ENCODE data around the gene CACNA1D.

The CACNA1D gene

DNA sequence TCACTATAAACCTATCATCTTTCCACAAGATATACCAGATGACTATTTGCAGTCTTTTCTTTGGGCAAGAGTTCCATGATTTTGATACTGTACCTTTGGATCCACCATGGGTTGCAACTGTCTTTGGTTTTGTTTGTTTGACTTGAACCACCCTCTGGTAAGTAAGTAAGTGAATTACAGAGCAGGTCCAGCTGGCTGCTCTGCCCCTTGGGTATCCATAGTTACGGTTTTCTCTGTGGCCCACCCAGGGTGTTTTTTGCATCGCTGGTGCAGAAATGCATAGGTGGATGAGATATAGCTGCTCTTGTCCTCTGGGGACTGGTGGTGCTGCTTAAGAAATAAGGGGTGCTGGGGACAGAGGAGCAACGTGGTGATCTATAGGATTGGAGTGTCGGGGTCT is 318.0 kb downstream of the CACNA1D start:
- Histone ChIP-seq H3K9me3 (ENCODE audit: insufficient read depth, low read depth, low read length) (no peaks in the 10 kb centered on the region), H3K27ac (ENCODE audit: low read depth, low read length) (no peak overlapping the region), H3K4me3 (ENCODE audit: low read length) (no peak overlapping the region), H3K36me3 (ENCODE audit: insufficient read depth, low read length) (0 out of 2 replicates have a peak, but pooled peaks cover 7% of the 10 kb centered on the region), H3K4me1 (ENCODE audit: insufficient read depth, low read length) (no peaks in the 10 kb centered on the region), H3K27me3 (ENCODE audit: insufficient read depth, low read length) (no peaks in the 10 kb centered on the region), H3K9ac (ENCODE audit: low read depth, low read length) (no peak overlapping the region)
- WGBS, result 86% methylated on average over 4 of the region's 4 CpGs

DNA sequence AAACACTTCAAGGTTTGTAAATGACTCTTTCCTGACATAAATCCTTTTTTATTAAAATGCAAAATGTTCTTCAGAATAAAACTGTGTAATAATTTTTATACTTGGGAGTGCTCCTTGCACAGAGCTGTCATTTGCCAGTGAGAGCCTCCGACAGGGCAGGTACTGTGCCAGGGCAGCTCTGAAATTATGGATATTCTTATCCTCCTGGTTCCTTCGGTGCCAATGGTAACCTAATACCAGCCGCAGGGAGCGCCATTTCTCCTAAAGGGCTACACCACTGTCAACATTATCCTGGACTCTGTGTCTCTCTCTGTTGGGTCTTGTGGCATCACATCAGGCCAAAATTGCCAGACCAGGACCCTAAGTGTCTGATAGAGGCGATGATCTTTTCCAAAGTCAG is 318.8 kb downstream of the CACNA1D start:
- H3K36me3 ChIP-seq (ENCODE audit: insufficient read depth, low read length), result 0 out of 2 replicates have a peak, but pooled peaks cover 15% of the 10 kb centered on the region
- no peaks in the 10 kb centered on the region for H3K9me3 ChIP-seq (ENCODE audit: insufficient read depth, low read depth, low read length)
- WGBS, result 95% methylated on average over 5 of the region's 5 CpGs
- no peak overlapping the region for H3K9ac ChIP-seq (ENCODE audit: low read depth, low read length)
- H3K4me1 ChIP-seq (ENCODE audit: insufficient read depth, low read length), result no peaks in the 10 kb centered on the region
- H3K4me3 ChIP-seq (ENCODE audit: low read length), result no peak overlapping the region
- no peaks in the 10 kb centered on the region for H3K27me3 ChIP-seq (ENCODE audit: insufficient read depth, low read length)
- no peak overlapping the region for H3K27ac ChIP-seq (ENCODE audit: low read depth, low read length)

DNA sequence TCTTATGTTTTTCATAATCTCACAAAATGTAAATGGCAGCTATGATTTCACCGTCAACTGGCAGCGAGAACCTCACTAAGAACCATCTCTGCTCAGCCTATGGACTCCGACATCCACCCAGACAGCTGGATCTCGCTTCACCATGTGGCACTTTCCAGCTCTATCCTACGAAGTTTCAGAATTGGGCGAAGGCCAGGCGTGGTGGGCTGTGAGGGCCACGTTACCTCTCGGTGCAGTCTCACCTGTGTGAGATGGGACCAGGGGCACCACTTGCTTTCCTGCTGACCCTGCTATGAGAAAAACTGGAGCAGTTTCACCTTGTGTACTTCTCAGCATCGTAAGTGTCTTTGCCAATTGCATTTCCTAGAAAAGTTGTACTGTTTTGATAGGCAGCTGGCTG is 319.5 kb downstream of the CACNA1D start:
- WGBS, result 95% methylated on average over 10 of the region's 10 CpGs

DNA sequence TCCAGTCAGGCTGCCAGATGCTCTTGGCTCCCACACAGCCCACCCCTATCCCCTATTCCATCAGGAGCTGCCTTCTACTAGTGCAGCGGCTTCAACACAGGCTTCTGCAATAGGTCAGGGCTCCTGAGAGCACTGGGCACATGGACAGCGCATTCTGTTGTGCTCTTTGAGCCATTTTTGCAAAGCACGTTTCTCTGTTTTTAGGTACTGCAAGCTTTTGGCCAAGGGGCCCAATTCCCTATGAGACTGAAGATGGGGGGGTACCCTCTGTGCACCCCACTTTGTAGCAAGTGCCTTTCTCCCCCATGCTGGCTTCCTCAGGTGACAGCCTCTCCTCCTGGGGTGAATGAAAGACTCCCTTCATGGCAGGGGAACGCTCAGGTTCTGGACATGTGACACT is 320.7 kb downstream of the CACNA1D start:
- Histone ChIP-seq H3K27ac (ENCODE audit: low read depth, low read length) (no peak overlapping the region), H3K27me3 (ENCODE audit: insufficient read depth, low read length) (no peaks in the 10 kb centered on the region), H3K9ac (ENCODE audit: low read depth, low read length) (no peak overlapping the region), H3K36me3 (ENCODE audit: insufficient read depth, low read length) (peaks cover 27% of the 10 kb centered on the region), H3K4me3 (ENCODE audit: low read length) (no peak overlapping the region), H3K9me3 (ENCODE audit: insufficient read depth, low read depth, low read length) (no peaks in the 10 kb centered on the region), H3K4me1 (ENCODE audit: insufficient read depth, low read length) (no peaks in the 10 kb centered on the region)
- WGBS, result 96% methylated on average over 4 of the region's 4 CpGs

More for the DNA sequence above, 319.5 kb downstream of the CACNA1D start:
- Histone ChIP-seq H3K9me3 (ENCODE audit: insufficient read depth, low read depth, low read length) (no peaks in the 10 kb centered on the region), H3K4me3 (ENCODE audit: low read length) (no peak overlapping the region), H3K27ac (ENCODE audit: low read depth, low read length) (no peak overlapping the region), H3K9ac (ENCODE audit: low read depth, low read length) (no peak overlapping the region), H3K27me3 (ENCODE audit: insufficient read depth, low read length) (no peaks in the 10 kb centered on the region), H3K36me3 (ENCODE audit: insufficient read depth, low read length) (peaks cover 22% of the 10 kb centered on the region; the same call in 1 of the 2 replicates), H3K4me1 (ENCODE audit: insufficient read depth, low read length) (no peaks in the 10 kb centered on the region)

DNA sequence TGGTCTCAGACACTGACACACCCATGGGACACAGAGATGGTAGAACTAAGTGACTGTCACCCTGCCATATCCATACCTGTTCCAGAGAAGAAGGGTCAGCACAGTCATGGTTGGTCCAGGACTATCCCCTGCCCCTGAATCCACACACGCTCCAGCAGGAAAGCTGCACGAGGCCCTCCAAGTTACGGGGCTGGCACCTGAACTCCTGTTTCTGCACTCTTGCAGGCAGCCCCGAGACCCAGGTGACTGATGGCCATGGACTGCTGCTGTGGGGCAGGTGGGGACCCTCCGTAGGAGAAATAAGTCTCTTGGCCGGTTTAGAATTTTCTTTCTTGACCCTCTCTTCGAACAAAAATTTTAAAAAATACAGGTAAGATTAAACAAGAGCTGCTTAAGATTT is 321.2 kb downstream of the CACNA1D start:
- H3K27ac ChIP-seq (ENCODE audit: low read depth, low read length), result no peak overlapping the region
- no peaks in the 10 kb centered on the region for H3K9me3 ChIP-seq (ENCODE audit: insufficient read depth, low read depth, low read length)
- no peak overlapping the region for H3K9ac ChIP-seq (ENCODE audit: low read depth, low read length)
- H3K4me1 ChIP-seq (ENCODE audit: insufficient read depth, low read length), result no peaks in the 10 kb centered on the region
- peaks cover 32% of the 10 kb centered on the region for H3K36me3 ChIP-seq (ENCODE audit: insufficient read depth, low read length)
- H3K4me3 ChIP-seq (ENCODE audit: low read length), result no peak overlapping the region
- 98% methylated on average over 7 of the region's 7 CpGs for WGBS
- no peaks in the 10 kb centered on the region for H3K27me3 ChIP-seq (ENCODE audit: insufficient read depth, low read length)

DNA sequence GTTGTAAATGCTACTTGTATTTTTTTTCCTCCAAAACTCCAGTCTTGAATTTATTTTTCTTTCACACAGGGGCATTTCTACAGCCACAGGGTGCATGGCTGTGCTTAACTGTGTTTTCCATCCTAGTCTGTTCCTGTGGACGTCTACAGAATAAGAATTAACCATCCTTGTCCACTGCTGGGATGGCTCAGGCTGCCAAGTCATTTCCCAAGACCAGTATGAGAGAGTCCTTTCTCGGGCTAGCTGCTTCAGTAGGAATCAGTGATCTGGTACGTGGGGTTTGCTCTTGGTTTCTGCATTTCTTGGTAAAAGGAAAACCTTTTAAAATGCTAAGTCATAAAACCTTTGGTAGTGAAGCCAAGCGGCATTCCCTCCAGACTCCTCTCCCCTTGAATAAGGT is 322.0 kb downstream of the CACNA1D start:
- 89% methylated on average over 4 of the region's 4 CpGs for WGBS
- H3K4me1 ChIP-seq (ENCODE audit: insufficient read depth, low read length), result no peaks in the 10 kb centered on the region
- H3K4me3 ChIP-seq (ENCODE audit: low read length), result no peak overlapping the region
- H3K9ac ChIP-seq (ENCODE audit: low read depth, low read length), result no peak overlapping the region
- H3K27ac ChIP-seq (ENCODE audit: low read depth, low read length), result no peak overlapping the region
- H3K36me3 ChIP-seq (ENCODE audit: insufficient read depth, low read length), result peaks cover 32% of the 10 kb centered on the region
- H3K9me3 ChIP-seq (ENCODE audit: insufficient read depth, low read depth, low read length), result no peaks in the 10 kb centered on the region
- H3K27me3 ChIP-seq (ENCODE audit: insufficient read depth, low read length), result no peaks in the 10 kb centered on the region

DNA sequence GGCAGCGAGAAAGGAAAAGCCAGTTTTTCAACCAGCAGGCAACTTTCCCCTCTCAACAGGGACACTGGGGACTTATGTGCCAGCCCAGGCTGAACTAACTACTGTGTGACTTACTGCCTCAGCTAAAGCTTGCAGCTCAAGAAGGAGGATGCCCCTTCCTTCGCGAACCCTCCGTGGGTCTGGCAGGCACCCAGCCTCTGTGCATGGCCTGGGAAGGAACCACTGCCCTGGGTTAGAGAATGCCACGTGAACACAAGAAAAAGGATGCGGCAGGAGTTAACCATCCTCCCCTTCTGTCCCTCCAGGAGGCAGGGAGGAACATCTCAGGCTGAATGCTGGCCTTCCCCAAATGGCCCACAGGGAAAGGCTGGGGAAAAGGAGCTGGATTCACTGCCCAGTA is 322.8 kb downstream of the CACNA1D start:
- 98% methylated on average over 6 of the region's 6 CpGs for WGBS
- Histone ChIP-seq H3K9ac (ENCODE audit: low read depth, low read length) (no peak overlapping the region), H3K4me1 (ENCODE audit: insufficient read depth, low read length) (no peaks in the 10 kb centered on the region), H3K36me3 (ENCODE audit: insufficient read depth, low read length) (peaks cover 32% of the 10 kb centered on the region), H3K9me3 (ENCODE audit: insufficient read depth, low read depth, low read length) (no peaks in the 10 kb centered on the region), H3K4me3 (ENCODE audit: low read length) (no peak overlapping the region), H3K27ac (ENCODE audit: low read depth, low read length) (no peak overlapping the region), H3K27me3 (ENCODE audit: insufficient read depth, low read length) (no peaks in the 10 kb centered on the region)

DNA sequence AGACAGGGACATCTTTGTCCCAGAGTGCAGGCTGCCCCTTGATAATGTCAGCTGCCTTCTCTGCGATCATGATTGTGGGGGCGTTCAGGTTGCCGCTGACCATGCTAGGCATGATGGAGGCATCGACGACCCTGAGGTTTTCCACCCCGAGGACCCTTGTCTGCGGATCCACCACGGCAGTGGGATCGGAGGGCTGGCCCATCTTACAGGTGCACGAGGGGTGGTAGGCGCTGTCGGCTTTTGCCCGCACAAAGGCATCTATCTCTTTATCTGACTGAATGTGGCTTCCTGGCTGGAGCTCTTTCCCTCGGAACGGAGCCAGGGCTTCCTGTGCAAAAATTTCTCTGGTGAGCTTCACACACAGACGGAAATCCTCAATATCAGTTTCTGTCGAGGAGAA is 323.4 kb downstream of the CACNA1D start:
- no peaks in the 10 kb centered on the region for H3K27me3 ChIP-seq (ENCODE audit: insufficient read depth, low read length)
- WGBS, result 95% methylated on average over 17 of the region's 17 CpGs
- H3K27ac ChIP-seq (ENCODE audit: low read depth, low read length), result no peak overlapping the region
- H3K36me3 ChIP-seq (ENCODE audit: insufficient read depth, low read length), result peaks cover 32% of the 10 kb centered on the region
- H3K9me3 ChIP-seq (ENCODE audit: insufficient read depth, low read depth, low read length), result no peaks in the 10 kb centered on the region
- no peaks in the 10 kb centered on the region for H3K4me1 ChIP-seq (ENCODE audit: insufficient read depth, low read length)
- H3K9ac ChIP-seq (ENCODE audit: low read depth, low read length), result no peak overlapping the region
- no peak overlapping the region for H3K4me3 ChIP-seq (ENCODE audit: low read length)

DNA sequence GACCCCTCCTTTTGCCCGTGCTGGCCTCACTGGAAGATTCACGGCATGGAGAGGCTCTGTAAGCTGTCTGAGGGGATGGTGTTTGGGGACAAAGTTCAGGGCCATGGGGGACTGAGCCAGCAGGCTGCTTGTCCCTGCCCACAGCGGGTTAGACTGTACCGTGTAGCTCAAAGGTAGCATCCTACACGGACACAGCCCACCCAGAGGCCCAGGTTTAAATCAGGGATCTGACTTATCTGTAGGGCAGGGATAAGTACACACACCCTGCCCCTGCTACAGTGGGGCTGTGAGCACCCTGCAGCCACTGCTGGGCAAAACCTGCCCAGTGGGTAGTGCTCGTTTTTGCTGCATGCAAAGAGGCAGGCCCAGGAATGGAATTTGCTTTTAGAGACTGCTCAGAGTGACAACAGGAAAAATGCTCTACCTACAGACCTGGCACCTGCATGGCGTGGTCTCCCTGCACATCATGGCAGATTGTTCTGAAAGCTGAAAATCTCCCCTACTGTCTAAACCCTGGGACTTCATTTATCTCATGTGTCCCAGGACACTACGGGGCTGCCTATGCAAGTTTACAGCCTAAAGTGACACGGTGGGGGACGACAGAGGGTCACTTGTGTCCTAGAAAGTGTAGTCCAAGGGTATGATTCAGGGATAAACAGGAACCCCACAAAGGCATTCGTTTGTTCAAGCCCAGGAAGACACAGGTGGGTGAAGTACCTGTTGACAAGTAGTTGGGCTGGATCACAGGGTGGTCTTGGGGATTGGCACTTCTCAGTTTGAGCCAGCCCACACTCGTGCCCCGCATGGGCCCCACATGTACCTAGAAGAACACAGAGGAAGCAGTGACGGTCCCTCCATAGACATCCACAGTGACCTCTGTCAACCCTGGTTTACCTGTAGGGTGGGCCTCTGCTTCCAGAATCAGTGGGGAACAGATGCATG is 324.1 kb downstream of the CACNA1D start:
- no peak overlapping the region for H3K9ac ChIP-seq (ENCODE audit: low read depth, low read length)
- no peaks in the 10 kb centered on the region for H3K4me1 ChIP-seq (ENCODE audit: insufficient read depth, low read length)
- H3K27ac ChIP-seq (ENCODE audit: low read depth, low read length), result no peak overlapping the region
- H3K9me3 ChIP-seq (ENCODE audit: insufficient read depth, low read depth, low read length), result no peaks in the 10 kb centered on the region
- H3K4me3 ChIP-seq (ENCODE audit: low read length), result no peak overlapping the region
- H3K27me3 ChIP-seq (ENCODE audit: insufficient read depth, low read length), result no peaks in the 10 kb centered on the region
- peaks cover 32% of the 10 kb centered on the region for H3K36me3 ChIP-seq (ENCODE audit: insufficient read depth, low read length)
- 91% methylated on average over 14 of the region's 14 CpGs for WGBS

DNA sequence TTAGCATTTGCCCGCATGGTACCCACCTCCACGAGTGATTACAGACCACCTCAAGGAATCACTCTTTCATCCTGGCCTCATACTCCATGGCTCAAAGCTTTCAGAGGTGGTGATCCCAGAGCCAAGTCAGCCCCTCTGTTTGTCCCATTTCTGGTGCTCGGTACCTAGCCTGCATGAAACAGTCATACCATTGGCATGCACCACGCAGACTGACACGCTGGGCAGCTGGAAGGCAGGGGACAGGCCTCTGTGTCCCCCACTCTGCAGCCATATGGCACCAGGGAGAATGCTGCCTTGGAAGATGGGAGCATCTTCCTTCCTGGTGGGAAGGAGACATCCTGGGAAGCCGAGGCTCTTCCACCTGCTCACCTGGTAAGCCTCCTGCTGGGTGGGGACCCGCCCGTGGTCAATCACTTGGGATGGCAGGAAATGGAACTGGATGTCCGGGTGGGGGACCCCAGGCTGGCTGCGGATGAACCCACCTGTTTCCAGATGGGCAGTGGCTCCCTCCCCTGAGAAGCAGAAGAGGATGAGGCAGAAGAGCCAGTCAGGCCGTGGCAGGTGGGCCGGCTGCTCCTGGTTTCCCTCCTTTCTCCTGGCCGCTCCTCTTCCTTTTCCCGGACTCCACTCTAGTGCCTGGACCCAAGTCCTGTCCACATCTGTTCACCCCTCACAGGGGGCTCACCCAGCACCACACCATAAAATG is 324.9 kb downstream of the CACNA1D start:
- H3K27me3 ChIP-seq (ENCODE audit: insufficient read depth, low read length), result no peaks in the 10 kb centered on the region
- H3K9ac ChIP-seq (ENCODE audit: low read depth, low read length), result no peak overlapping the region
- H3K4me1 ChIP-seq (ENCODE audit: insufficient read depth, low read length), result no peaks in the 10 kb centered on the region
- H3K4me3 ChIP-seq (ENCODE audit: low read length), result no peak overlapping the region
- no peak overlapping the region for H3K27ac ChIP-seq (ENCODE audit: low read depth, low read length)
- H3K36me3 ChIP-seq (ENCODE audit: insufficient read depth, low read length), result peaks cover 32% of the 10 kb centered on the region
- no peaks in the 10 kb centered on the region for H3K9me3 ChIP-seq (ENCODE audit: insufficient read depth, low read depth, low read length)
- 96% methylated on average over 14 of the region's 14 CpGs for WGBS

DNA sequence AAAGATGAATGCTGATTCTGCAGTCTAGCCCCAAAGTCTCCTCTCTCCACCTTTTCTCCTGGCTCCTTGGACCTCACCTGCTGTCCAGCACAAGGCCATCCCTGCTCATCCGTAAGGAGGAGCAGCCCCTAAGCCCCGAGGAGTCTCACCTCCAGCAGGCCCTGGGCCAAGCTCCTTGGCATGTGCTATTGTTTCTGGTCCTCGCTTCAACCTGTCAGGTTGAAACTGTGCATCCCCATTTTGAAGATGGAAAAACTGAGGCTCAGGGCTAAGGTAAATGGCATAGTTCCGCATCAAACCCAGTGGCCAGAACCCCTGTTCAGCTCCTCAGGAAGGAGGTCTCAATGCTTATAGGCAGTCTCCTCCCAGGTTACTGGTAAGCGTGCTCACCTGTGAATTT is 325.7 kb downstream of the CACNA1D start:
- Histone ChIP-seq H3K9ac (ENCODE audit: low read depth, low read length) (no peak overlapping the region), H3K27me3 (ENCODE audit: insufficient read depth, low read length) (no peaks in the 10 kb centered on the region), H3K4me3 (ENCODE audit: low read length) (no peak overlapping the region), H3K36me3 (ENCODE audit: insufficient read depth, low read length) (peaks cover 32% of the 10 kb centered on the region), H3K27ac (ENCODE audit: low read depth, low read length) (no peak overlapping the region), H3K9me3 (ENCODE audit: insufficient read depth, low read depth, low read length) (no peaks in the 10 kb centered on the region), H3K4me1 (ENCODE audit: insufficient read depth, low read length) (no peaks in the 10 kb centered on the region)
- WGBS, result 97% methylated on average over 5 of the region's 5 CpGs

Data from HUES64 (cell line).